Mucosa of descending colon (tissue), 3 donors: Measurements from ENCODE around the gene SSTR3. TPM values are rescaled to one million over a fixed set of nuclear protein-coding genes. Genes with fewer than 3 reads are reported as not detected.
"Not testable (repeated sequence)": the region's sequence is repeated elsewhere in the genome, so short reads cannot be mapped to it uniquely, and the experiment has no call there.

Source experiments
- ATAC-seq: fragments of 200-7000 bp; cut with Tn5 transposase; one replicate; pipeline ENCODE4 v1.9.1; 2020; ENCODE audit warnings: mild to moderate bottlenecking, moderate library complexity
- DNase-seq, 3 donors: peaks; one replicate each; pipeline ENCODE4 v3.0.0-alpha.2; 2020
- H3K36me3 ChIP-seq: fragments of 200-600 bp; one replicate; pipeline ENCODE4 v1.8.0; 2021; ENCODE audit warnings: low read depth, mild to moderate bottlenecking
- H3K4me1 ChIP-seq: fragments of 200-600 bp; one replicate; pipeline ENCODE4 v1.8.0; 2021; ENCODE audit warnings: low read depth, mild to moderate bottlenecking
- H3K4me3 ChIP-seq: fragments of 200-600 bp; one replicate; pipeline ENCODE4 v1.8.0; 2021; ENCODE audit warnings: mild to moderate bottlenecking
- H3K9me3 ChIP-seq: fragments of 200-600 bp; one replicate; pipeline ENCODE4 v1.8.0; 2021; ENCODE audit warnings: mild to moderate bottlenecking
- CTCF ChIP-seq: fragments of 200-600 bp; IDR thresholded peaks from one replicate; pipeline ENCODE4 v1.8.0; 2022; ENCODE audit warnings: antibody characterized with exemption, mild to moderate bottlenecking
- intact Hi-C, 2 donors: fragments of 100-400 bp; cut with DNase I in 1 of 2; cut with micrococcal nuclease in 1 of 2; formaldehyde crosslinking; loops; one replicate each; pipeline versions ENCODE4 v1.11.0 to v1.11.1; 2022; cut with DNase I, micrococcal nuclease
- total RNA-seq, 3 donors: library from RNA; stranded (reverse); fragmentation: NEBNext Ultra II Directional in 2 of 3; extraction: Animal tissue kit (Norgen Biotek cat#: 25700) in 2 of 3; gene quantifications; one replicate each; pipeline versions ENCODE4 v1.2.1 to v1.2.4, GENCODE V29; 2021 to 2023
- donor health status: DM: no; HTN: no; CAD: no; lungs with moderate emphysema.
- donor health status: DM: no; HTN: no; CAD: no.
- donor health status: DM: no; HTN: yes; CAD: no.

The SSTR3 gene
- total RNA-seq, 3 donors from 2014 or later, result 0.09 to 0.10 TPM; not detected in 1

- H3K9me3 ChIP-seq, result no peaks in the 10 kb centered on the region
- H3K4me3 ChIP-seq, result no peak overlapping the region
- intact Hi-C loops, result loop anchor here in 1 of 2 donors (10.0 kb wide), 1 partner anchor 49 kb away; no protein-coding TSS in a partner anchor
- peaks cover 7% of the 10 kb centered on the region for H3K4me1 ChIP-seq
- no peak for TF ChIP-seq CTCF
- ATAC-seq (no peak), DNase-seq (peak in 2 of 3 donors; percentile 21 to 49)
- H3K36me3 ChIP-seq, result no peaks in the 10 kb centered on the region
Measured at GRCh38 chr22:37203354-37204044, 8.8 kb downstream of the SSTR3 start.

- Histone ChIP-seq H3K4me1 (peaks cover 15% of the 10 kb centered on the region), H3K9me3 (no peaks in the 10 kb centered on the region), H3K4me3 (no peak overlapping the region), H3K36me3 (no peaks in the 10 kb centered on the region)
- no peak for TF ChIP-seq CTCF
- DNase-seq (peak in 1 of 3 donors; percentile 16), ATAC-seq (no peak)
- intact Hi-C loops, result loop anchor here in 1 of 2 donors (10.0 kb wide), 1 partner anchor 48 kb away; no protein-coding TSS in a partner anchor
Measured at GRCh38 chr22:37202716-37203115, 9.6 kb downstream of the SSTR3 start.

- no peaks in the 10 kb centered on the region for H3K9me3 ChIP-seq
- ATAC-seq (no peak), DNase-seq (peak in 1 of 3 donors; percentile 16)
- H3K36me3 ChIP-seq, result no peaks in the 10 kb centered on the region
- no peak overlapping the region for H3K4me3 ChIP-seq
- intact Hi-C loops, result loop anchor here in 1 of 2 donors (10.0 kb wide), 1 partner anchor 47 kb away; no protein-coding TSS in a partner anchor
- no peak for TF ChIP-seq CTCF
- peaks cover 21% of the 10 kb centered on the region for H3K4me1 ChIP-seq
Measured at GRCh38 chr22:37202001-37202555, 10.2 kb downstream of the SSTR3 start.

- not testable (repeated sequence) for ATAC-seq, H3K4me3 ChIP-seq, H3K36me3 ChIP-seq, H3K9me3 ChIP-seq
- intact Hi-C loops, result loop anchor here in 1 of 2 donors (10.0 kb wide), 1 partner anchor 47 kb away; no protein-coding TSS in a partner anchor
- peaks cover 27% of the 10 kb centered on the region for H3K4me1 ChIP-seq
- peak in 2 of 3 donors; percentile 17 for DNase-seq
Measured at GRCh38 chr22:37201443-37201820, 10.8 kb downstream of the SSTR3 start.

GRCh38 chr22:37199760-37200108 lies 12.5 kb downstream of the SSTR3 start:
- Histone ChIP-seq H3K36me3 (no peaks in the 10 kb centered on the region), H3K9me3 (no peaks in the 10 kb centered on the region), H3K4me1 (peaks cover 30% of the 10 kb centered on the region), H3K4me3 (peak overlapping the region; percentile 11)
- no peak for TF ChIP-seq CTCF
- no peak for DNase-seq
- intact Hi-C loops, result loop anchor here in 1 of 2 donors (10.0 kb wide), 1 partner anchor 45 kb away; no protein-coding TSS in a partner anchor
- peak; percentile 6 for ATAC-seq

GRCh38 chr22:37199103-37199759 lies 13.0 kb downstream of the SSTR3 start:
- Histone ChIP-seq H3K9me3 (no peaks in the 10 kb centered on the region), H3K4me1 (peaks cover 30% of the 10 kb centered on the region), H3K4me3 (peak overlapping the region; percentile 11), H3K36me3 (no peaks in the 10 kb centered on the region)
- ATAC-seq (peak; percentile 88), DNase-seq (peak; percentile 99 to 100 (median 100))
- intact Hi-C loops, result no loop called here
- peak; percentile 93 for TF ChIP-seq CTCF
